Measurements from ENCODE around the gene PROB1.
A peak's percentile ranks its signal among the peaks of the same experiment; 100 is the strongest.

PROB1 gene

GRCh38 chr5:139378101-139378825, 16.6 kb downstream of the PROB1 start:
- no peak overlapping the region for H2BK12ac ChIP-seq (ENCODE audit: low read length)
- H4K91ac ChIP-seq (ENCODE audit: low read depth, low read length, poor library complexity): no peak overlapping the region
- peaks cover 0 to 3% of the 10 kb centered on the region in 2 donors for H3K9me3 ChIP-seq (replicated peaks in 1 of 2; ENCODE audit: control insufficient read depth in 2 of 2, insufficient read depth in 1 of 2, low read depth in 1 of 2, low read length in 2 of 2)
- H4K8ac ChIP-seq (ENCODE audit: low read depth, low read length): no peak overlapping the region
- no peak overlapping the region for H3K4me2 ChIP-seq (ENCODE audit: insufficient read depth, low read length, poor library complexity, severe bottlenecking)
- peak overlapping the region; percentile 17 for H3K23ac ChIP-seq (ENCODE audit: low read depth, low read length, poor library complexity)
- H3K18ac ChIP-seq (ENCODE audit: low read length): no peak overlapping the region
- no peak overlapping the region for H3K27ac ChIP-seq (replicated peaks; ENCODE audit: low read length)
- H2BK15ac ChIP-seq (ENCODE audit: low read length): no peak overlapping the region
- no peak overlapping the region for H2BK120ac ChIP-seq (ENCODE audit: low read depth, low read length)
- H3K9ac ChIP-seq (ENCODE audit: low read depth, low read length, poor library complexity): no peak overlapping the region
- H2BK5ac ChIP-seq (ENCODE audit: low read length): no peak overlapping the region
- H3K4me1 ChIP-seq (ENCODE audit: control insufficient read depth in 2 of 2, insufficient read depth in 1 of 2, low read depth in 1 of 2, low read length in 2 of 2): peaks cover 0 to 2% of the 10 kb centered on the region in 2 donors
- H2AFZ ChIP-seq (ENCODE audit: low read length): no peak overlapping the region
- H3K79me1 ChIP-seq (ENCODE audit: low read depth, low read length): peaks cover 8% of the 10 kb centered on the region
- H3K4me3 ChIP-seq (ENCODE audit: low read length in 2 of 2): no peak overlapping the region
- no peak for DNase-seq (ENCODE audit: low spot score)
- H3K14ac ChIP-seq (ENCODE audit: low read length): no peak overlapping the region
- no peaks in the 10 kb centered on the region for H3K27me3 ChIP-seq (ENCODE audit: control insufficient read depth in 3 of 3, insufficient read depth in 3 of 3, low read depth in 1 of 3, low read length in 3 of 3)
- H3K36me3 ChIP-seq (replicated peaks in 1 of 2; ENCODE audit: control insufficient read depth in 2 of 2, insufficient read depth in 2 of 2, low read length in 2 of 2): peaks cover 6 to 8% of the 10 kb centered on the region in 2 donors
- WGBS, 2 donors (ENCODE audit: extremely low coverage in 2 of 2, insufficient read length in 2 of 2, insufficient replicate concordance in 1 of 2): no CpG with 5 or more reads among the region's 47 CpGs
- H3K4ac ChIP-seq (ENCODE audit: low read length): no peak overlapping the region
- H2AK5ac ChIP-seq (ENCODE audit: low read depth, low read length): no peak overlapping the region

GRCh38 chr5:139377226-139377625, 17.7 kb downstream of the PROB1 start:
- no peak overlapping the region for H3K9ac ChIP-seq (ENCODE audit: low read depth, low read length, poor library complexity)
- H3K4ac ChIP-seq (ENCODE audit: low read length): no peak overlapping the region
- WGBS, 2 donors (ENCODE audit: extremely low coverage in 2 of 2, insufficient read length in 2 of 2, insufficient replicate concordance in 1 of 2): no CpG with 5 or more reads among the region's 3 CpGs
- DNase-seq (ENCODE audit: low spot score): no peak
- H3K9me3 ChIP-seq (replicated peaks in 1 of 2; ENCODE audit: control insufficient read depth in 2 of 2, insufficient read depth in 1 of 2, low read depth in 1 of 2, low read length in 2 of 2): peaks cover 0 to 3% of the 10 kb centered on the region in 2 donors
- peaks cover 6 to 16% of the 10 kb centered on the region in 2 donors for H3K36me3 ChIP-seq (replicated peaks in 1 of 2; ENCODE audit: control insufficient read depth in 2 of 2, insufficient read depth in 2 of 2, low read length in 2 of 2)
- no peak overlapping the region for H3K18ac ChIP-seq (ENCODE audit: low read length)
- H4K91ac ChIP-seq (ENCODE audit: low read depth, low read length, poor library complexity): no peak overlapping the region
- H3K27ac ChIP-seq (replicated peaks; ENCODE audit: low read length): no peak overlapping the region
- no peak overlapping the region for H2BK5ac ChIP-seq (ENCODE audit: low read length)
- no peak overlapping the region for H2BK120ac ChIP-seq (ENCODE audit: low read depth, low read length)
- no peak overlapping the region for H2AFZ ChIP-seq (ENCODE audit: low read length)
- H3K4me1 ChIP-seq (ENCODE audit: control insufficient read depth in 2 of 2, insufficient read depth in 1 of 2, low read depth in 1 of 2, low read length in 2 of 2): peaks cover 0 to 2% of the 10 kb centered on the region in 2 donors
- peaks cover 8% of the 10 kb centered on the region for H3K79me1 ChIP-seq (ENCODE audit: low read depth, low read length)
- no peak overlapping the region for H2AK5ac ChIP-seq (ENCODE audit: low read depth, low read length)
- no peak overlapping the region for H3K4me3 ChIP-seq (ENCODE audit: low read length in 2 of 2)
- no peak overlapping the region for H3K4me2 ChIP-seq (ENCODE audit: insufficient read depth, low read length, poor library complexity, severe bottlenecking)
- no peak overlapping the region for H2BK12ac ChIP-seq (ENCODE audit: low read length)
- H3K27me3 ChIP-seq (ENCODE audit: control insufficient read depth in 3 of 3, insufficient read depth in 3 of 3, low read depth in 1 of 3, low read length in 3 of 3): no peaks in the 10 kb centered on the region
- H3K14ac ChIP-seq (ENCODE audit: low read length): no peak overlapping the region
- H4K8ac ChIP-seq (ENCODE audit: low read depth, low read length): no peak overlapping the region
- H3K23ac ChIP-seq (ENCODE audit: low read depth, low read length, poor library complexity): no peak overlapping the region
- no peak overlapping the region for H2BK15ac ChIP-seq (ENCODE audit: low read length)

GRCh38 chr5:139376364-139376763, 18.5 kb downstream of the PROB1 start:
- no peak overlapping the region for H3K23ac ChIP-seq (ENCODE audit: low read depth, low read length, poor library complexity)
- no peak for DNase-seq (ENCODE audit: low spot score)
- H4K8ac ChIP-seq (ENCODE audit: low read depth, low read length): no peak overlapping the region
- peaks cover 0 to 3% of the 10 kb centered on the region in 2 donors for H3K9me3 ChIP-seq (replicated peaks in 1 of 2; ENCODE audit: control insufficient read depth in 2 of 2, insufficient read depth in 1 of 2, low read depth in 1 of 2, low read length in 2 of 2)
- H4K91ac ChIP-seq (ENCODE audit: low read depth, low read length, poor library complexity): no peak overlapping the region
- no peak overlapping the region for H2AFZ ChIP-seq (ENCODE audit: low read length)
- H3K4ac ChIP-seq (ENCODE audit: low read length): no peak overlapping the region
- H3K4me3 ChIP-seq (ENCODE audit: low read length in 2 of 2): no peak overlapping the region
- no CpG with 5 or more reads among the region's 7 CpGs for WGBS, 2 donors (ENCODE audit: extremely low coverage in 2 of 2, insufficient read length in 2 of 2, insufficient replicate concordance in 1 of 2)
- peaks cover 13 to 25% of the 10 kb centered on the region in 2 donors for H3K36me3 ChIP-seq (replicated peaks in 1 of 2; ENCODE audit: control insufficient read depth in 2 of 2, insufficient read depth in 2 of 2, low read length in 2 of 2)
- no peak overlapping the region for H3K27ac ChIP-seq (replicated peaks; ENCODE audit: low read length)
- peaks cover 0 to 2% of the 10 kb centered on the region in 2 donors for H3K4me1 ChIP-seq (ENCODE audit: control insufficient read depth in 2 of 2, insufficient read depth in 1 of 2, low read depth in 1 of 2, low read length in 2 of 2)
- H3K18ac ChIP-seq (ENCODE audit: low read length): no peak overlapping the region
- no peak overlapping the region for H2BK5ac ChIP-seq (ENCODE audit: low read length)
- H3K14ac ChIP-seq (ENCODE audit: low read length): no peak overlapping the region
- no peak overlapping the region for H2AK5ac ChIP-seq (ENCODE audit: low read depth, low read length)
- H2BK120ac ChIP-seq (ENCODE audit: low read depth, low read length): no peak overlapping the region
- H3K79me1 ChIP-seq (ENCODE audit: low read depth, low read length): peaks cover 6% of the 10 kb centered on the region
- H3K27me3 ChIP-seq (ENCODE audit: control insufficient read depth in 3 of 3, insufficient read depth in 3 of 3, low read depth in 1 of 3, low read length in 3 of 3): no peaks in the 10 kb centered on the region
- H2BK12ac ChIP-seq (ENCODE audit: low read length): no peak overlapping the region
- H2BK15ac ChIP-seq (ENCODE audit: low read length): no peak overlapping the region
- no peak overlapping the region for H3K4me2 ChIP-seq (ENCODE audit: insufficient read depth, low read length, poor library complexity, severe bottlenecking)
- H3K9ac ChIP-seq (ENCODE audit: low read depth, low read length, poor library complexity): no peak overlapping the region

- Histone ChIP-seq H3K23ac (ENCODE audit: low read depth, low read length, poor library complexity) (no peak overlapping the region), H3K27me3 (ENCODE audit: control insufficient read depth in 3 of 3, insufficient read depth in 3 of 3, low read depth in 1 of 3, low read length in 3 of 3) (no peaks in the 10 kb centered on the region), H2AK5ac (ENCODE audit: low read depth, low read length) (no peak overlapping the region), H3K9ac (ENCODE audit: low read depth, low read length, poor library complexity) (no peak overlapping the region), H4K8ac (ENCODE audit: low read depth, low read length) (no peak overlapping the region), H3K4me3 (ENCODE audit: low read length in 2 of 2) (no peak overlapping the region), H2BK15ac (ENCODE audit: low read length) (no peak overlapping the region), H2BK120ac (ENCODE audit: low read depth, low read length) (no peak overlapping the region), H3K18ac (ENCODE audit: low read length) (no peak overlapping the region), H3K36me3 (replicated peaks in 1 of 2; ENCODE audit: control insufficient read depth in 2 of 2, insufficient read depth in 2 of 2, low read length in 2 of 2) (peaks cover 17 to 37% of the 10 kb centered on the region in 2 donors), H2BK12ac (ENCODE audit: low read length) (no peak overlapping the region), H3K4me2 (ENCODE audit: insufficient read depth, low read length, poor library complexity, severe bottlenecking) (no peak overlapping the region), H2BK5ac (ENCODE audit: low read length) (no peak overlapping the region), H3K27ac (replicated peaks; ENCODE audit: low read length) (no peak overlapping the region), H3K14ac (ENCODE audit: low read length) (no peak overlapping the region), H4K91ac (ENCODE audit: low read depth, low read length, poor library complexity) (no peak overlapping the region), H3K79me1 (ENCODE audit: low read depth, low read length) (peaks cover 6% of the 10 kb centered on the region), H2AFZ (ENCODE audit: low read length) (no peak overlapping the region), H3K4me1 (ENCODE audit: control insufficient read depth in 2 of 2, insufficient read depth in 1 of 2, low read depth in 1 of 2, low read length in 2 of 2) (no peaks in the 10 kb centered on the region), H3K9me3 (replicated peaks in 1 of 2; ENCODE audit: control insufficient read depth in 2 of 2, insufficient read depth in 1 of 2, low read depth in 1 of 2, low read length in 2 of 2) (peaks cover 0 to 3% of the 10 kb centered on the region in 2 donors), H3K4ac (ENCODE audit: low read length) (no peak overlapping the region)
- DNase-seq (ENCODE audit: low spot score): no peak
- WGBS, 2 donors (ENCODE audit: extremely low coverage in 2 of 2, insufficient read length in 2 of 2, insufficient replicate concordance in 1 of 2): no CpG with 5 or more reads among the region's 2 CpGs
Measured at GRCh38 chr5:139374909-139375308, 20.0 kb downstream of the PROB1 start.
